Right kidney (tissue), 1 donor: ENCODE results near the gene MYADML2.

Experiments
- DNase-seq: peaks from one replicate; pipeline ENCODE4 v3.0.0-alpha.2; 2016

The MYADML2 gene

DNA sequence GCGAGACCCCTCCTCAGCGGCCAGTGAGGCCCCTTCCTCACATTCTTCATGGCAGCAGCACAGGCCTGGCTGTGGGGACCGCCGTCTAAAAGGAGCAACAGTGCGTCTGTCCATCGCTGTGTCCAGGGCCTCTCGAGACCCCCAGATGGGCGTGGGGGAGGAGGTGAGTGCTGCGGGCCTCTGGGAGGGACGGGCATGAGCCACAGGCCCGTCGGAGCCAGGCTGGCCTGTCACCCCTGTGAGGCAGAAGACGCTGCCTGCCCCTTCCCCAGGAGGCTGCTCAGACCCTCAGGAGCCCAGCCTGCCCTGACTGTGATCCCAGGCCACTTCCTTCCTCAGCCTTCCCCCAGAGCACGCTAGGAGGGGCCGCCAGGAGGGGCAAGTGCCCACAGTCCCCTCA lies 7.8 kb downstream of the MYADML2 start:
- no peak for DNase-seq

DNA sequence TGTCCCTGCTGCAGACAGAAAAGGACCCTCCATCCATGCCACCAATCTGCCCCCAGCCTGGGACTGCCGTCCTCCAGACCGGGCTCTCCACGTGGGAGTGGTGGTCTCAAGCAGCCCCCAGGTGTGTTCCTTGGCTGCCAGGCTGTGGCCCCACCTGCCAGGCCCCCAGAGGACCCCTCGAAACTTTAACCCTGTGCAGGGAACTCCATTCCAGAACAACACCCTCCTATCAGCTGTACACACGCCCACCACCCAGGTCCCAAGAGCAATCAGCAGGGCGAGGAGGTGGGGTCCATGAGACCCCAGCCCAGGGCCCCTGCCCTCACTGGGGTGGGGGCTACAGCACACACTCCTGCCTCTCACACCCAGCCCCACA lies 11.3 kb downstream of the MYADML2 start:
- DNase-seq = no peak

DNA sequence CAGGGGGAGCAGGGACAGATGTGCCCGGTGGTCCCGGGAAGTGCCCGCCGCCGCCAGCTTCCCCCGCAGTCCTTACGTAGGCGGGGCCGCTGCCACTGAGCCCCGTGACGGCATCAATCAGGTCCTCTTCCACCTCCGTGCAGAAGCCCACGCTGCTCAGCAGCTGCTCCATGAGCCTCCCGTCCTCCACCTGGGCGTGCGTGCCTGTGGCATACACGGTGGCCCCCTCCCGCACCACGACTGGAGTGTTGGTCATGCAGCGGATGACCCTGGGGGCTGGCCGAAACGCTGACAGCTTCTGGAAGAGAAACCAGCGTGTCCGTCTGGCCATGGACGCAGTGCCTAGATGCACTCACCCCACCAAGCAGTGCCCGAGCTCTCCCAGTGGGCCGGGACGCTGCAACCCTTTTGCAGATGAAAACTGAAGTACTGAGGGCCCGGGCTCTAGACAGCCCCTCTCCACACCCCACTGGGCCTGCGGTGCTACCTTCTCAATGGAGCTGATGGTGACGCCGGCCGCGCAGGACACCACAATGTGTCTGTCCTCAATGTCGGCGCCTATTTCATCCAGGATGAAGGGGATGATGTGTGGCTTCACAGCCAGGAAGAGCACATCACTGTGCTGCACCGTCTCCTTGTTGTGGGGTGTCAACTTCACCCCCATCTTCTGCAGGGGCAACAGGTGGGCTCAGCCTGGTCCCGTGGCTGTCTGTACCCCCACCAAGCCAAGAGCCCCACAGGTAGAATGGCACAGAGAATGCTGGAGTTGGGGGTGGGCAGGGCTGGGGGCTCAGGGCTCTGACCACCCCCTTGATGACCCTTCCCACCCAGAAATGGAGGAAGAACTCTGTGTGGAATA lies 12.0 kb downstream of the MYADML2 start:
- no peak for DNase-seq

DNA sequence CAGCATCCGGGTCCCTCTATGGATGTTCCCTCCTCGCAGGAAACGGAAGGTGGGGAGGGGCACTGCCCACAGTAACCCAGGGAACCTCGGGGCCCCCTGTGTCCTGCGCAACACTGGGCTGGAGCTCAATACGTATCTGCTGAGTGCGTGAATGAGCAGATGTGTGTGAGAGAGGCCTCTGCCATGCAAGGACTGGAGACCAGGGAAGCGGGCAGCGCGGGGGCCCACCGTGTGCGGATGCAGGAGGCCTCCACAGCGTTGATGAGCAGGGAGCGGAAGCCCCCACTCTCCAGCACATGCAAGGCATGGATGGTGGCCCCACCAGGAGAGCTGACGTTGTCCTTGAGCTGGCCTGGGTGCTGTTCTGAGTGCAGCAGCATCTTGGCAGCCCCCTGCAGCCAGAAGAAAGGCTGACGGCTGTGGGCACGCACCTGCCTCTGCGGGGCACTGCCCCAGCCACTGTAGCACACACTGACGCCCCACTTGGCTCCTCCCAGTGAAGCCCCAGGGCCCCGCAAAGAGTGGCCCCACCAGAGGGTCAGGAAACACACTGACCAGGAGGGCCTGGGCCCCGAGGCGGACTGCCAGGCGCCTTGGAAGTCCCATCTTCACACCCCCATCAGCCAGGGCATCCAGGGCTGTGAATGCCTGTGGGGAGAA lies 12.8 kb downstream of the MYADML2 start:
- no peak for DNase-seq

DNA sequence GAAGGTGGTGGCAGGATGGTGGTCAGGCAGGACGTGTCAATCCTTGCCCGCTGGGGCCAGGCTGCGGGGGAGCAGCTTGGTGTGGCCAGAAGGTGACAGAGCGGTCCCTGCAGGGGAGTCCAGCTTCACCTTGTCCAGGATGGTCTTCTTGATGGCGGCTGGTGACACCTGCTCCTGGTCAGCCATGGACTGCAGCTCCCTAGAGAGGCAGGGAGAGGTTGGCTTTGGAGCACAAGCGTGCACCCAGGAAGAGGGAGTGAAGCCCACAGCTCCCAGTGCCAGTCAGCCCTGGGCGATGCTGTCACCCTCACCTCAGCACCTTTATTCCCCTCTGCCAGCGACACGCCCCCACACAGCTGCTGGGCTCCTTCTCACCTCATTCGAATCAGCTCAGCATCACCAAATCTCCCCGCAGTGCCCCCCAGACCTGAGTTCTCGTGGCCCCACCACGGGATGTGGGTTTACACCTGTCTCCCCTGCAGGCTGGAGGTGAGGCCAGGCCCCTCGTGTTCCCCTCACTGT lies 13.8 kb downstream of the MYADML2 start:
- DNase-seq = no peak

DNA sequence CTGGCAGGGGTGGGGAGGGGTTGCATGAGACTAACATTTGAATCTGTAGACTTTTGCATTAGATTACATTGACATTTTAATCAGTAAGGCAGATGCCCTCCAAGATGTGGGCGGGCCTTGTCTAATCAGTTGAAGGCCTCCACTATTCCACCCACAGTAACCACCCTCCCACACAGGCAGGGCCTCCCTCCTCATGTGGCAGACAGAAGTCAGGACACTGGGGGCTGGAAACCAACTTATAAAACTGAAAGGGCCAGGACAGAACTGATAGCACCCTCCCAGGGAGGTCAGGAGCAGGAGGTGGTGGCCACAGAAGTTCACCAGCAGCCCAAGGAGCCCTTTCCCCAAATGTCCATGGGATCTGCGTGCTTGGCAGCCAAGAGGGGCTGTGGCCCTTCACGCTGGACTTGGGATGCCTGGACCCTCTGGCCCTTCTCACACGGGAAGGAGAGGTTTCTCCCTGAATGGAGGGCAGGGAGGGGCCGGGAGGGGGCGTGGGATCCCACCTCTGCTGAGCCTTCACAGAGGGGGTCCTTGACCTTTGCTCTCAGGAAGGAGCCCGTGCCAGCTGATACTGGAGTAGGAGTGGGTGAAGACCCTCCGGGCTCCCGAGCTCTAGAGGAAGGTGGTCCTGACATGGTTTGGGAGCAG lies 14.6 kb downstream of the MYADML2 start:
- DNase-seq = no peak

DNA sequence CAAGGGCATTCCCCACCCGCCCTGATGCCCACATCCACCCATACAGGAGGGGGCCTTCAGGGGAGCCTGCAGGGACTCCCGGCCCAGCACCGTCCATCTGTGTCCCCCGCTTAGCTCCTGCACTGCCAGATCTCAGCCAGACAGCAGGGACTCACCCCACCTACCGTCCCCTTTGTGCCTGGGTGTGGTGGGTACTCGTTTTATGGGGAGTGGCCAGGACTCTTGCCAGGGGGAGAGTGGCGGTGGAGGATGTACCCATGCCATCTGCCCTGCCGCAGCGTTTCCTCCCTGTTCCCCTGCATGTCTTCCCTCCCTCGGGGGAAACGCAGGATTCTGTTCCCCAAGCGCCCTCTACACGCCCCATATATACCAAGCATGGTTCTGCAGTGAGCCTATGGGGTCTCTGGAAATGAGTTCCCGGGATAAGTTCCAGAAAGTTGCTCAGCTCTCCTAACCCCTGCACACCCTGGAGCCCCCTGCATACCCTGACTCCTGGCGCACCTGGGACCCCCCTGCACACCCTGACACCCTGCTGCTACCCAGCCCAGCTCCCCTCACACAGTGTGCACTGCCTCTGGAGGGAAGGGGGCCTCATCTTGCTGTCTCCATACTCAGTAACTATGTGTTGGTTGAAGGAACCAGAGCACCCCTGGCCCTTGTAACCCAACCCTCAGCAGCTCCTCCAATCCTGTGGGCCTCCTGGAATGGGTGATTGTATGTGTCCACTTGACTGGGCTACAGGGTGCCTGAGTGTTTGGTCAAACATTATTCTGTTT lies 15.3 kb downstream of the MYADML2 start:
- no peak for DNase-seq

DNA sequence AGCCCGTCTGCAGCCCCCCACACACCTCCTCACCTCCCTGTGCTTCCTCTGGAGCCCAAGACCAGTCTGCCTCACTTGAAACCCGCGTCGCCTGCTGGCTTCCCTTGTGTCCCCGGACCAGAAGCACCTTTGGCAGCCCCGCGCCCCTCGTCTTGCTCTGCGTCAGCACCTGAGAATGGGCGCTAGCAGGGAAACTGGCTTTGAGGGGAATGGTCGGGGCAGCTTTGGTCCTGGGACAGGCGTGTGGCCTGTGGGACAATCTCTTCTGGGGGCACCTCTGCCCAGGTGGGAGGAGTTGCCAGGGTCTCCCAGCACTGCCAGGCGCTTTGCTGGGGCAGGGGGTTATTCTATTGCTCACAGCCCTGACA lies 15.9 kb downstream of the MYADML2 start:
- DNase-seq = no peak

DNA sequence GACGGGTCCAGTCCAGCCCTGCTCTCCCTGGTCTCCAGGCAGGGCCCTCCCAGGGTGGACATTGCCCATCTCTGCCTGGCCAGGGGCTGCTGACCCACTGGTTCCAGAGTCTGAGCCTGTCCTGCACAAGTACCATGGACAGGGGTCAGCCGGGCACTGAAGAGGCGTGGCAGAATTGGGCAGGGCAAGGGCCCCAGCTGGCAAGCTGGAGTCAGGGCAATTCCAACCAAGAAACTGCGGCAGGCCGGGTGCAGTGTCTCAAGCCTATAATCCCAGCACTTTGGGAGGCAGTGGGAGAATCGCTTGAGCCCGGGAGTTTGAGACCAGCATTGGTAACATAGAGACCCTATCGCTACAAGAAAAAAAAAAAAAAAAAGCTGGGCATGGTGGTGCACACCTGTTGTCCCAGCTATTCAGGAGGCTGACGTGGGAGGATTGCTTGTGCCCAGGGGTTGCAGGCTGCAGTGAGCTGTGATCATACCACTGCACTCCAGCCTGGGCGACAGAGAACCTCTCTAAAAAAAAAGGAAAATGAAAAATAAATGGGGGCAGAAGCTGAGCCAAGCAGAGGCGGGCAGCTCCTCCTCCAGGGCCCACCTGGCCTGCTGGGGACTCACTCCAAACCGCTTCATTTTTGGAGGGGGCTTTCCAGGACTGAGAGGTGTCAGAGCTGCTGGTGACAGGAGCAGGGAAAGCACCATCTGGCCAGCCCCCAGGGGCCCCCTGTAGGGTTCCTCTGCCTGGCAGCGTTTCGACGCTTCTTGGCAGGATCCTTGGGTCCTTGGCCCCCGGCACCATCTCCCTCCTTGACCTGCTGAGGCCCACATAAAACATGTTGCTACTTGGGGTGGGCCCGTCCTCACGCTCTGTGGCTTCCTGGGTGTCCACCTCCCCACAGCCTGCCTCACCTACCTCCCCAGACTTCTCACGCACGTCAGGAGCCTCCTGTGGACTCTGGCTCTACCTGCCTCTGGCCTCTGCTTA lies 16.6 kb downstream of the MYADML2 start:
- DNase-seq = no peak

DNA sequence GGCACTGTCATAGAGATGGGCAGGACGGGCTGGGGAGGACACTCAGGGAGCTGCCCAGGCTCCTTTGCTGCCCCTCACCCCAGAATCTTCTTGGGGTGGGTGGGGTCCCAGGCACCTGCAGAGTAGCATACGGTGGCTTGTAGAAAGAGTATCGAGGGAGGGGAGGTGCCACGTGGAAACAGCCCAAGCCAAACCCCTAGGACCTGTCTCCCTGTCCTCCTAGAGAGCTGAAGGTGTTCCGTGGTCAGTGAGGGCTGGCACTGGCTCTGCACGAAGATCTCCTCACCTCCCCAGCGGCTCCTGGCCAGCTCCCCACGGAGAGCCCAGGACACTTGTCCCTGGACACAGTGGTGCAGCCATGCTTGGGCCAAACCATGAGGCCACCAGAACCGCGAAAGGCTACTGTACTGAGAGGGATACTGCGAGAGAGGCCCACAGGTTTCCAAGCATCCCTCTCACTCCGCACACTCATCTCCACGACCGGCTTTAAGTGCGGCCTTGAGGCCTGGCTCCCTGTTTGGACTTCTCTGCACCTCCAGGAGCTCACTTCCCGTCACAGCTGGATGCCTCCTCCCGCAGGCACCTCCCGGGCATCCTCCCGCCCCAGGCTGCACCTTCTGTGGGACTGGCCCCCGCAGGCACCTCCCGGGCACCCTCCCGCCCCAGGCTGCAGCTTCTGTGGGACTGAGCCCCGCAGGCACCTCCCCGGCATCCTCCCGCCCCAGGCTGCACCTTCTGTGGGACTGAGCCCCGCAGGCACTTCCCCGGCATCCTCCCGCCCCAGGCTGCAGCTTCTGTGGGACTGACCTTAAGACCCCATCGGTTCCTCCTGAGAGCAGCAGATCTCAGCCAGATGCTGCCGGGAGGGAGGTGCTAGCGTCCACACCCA lies 17.5 kb downstream of the MYADML2 start:
- DNase-seq = no peak

DNA sequence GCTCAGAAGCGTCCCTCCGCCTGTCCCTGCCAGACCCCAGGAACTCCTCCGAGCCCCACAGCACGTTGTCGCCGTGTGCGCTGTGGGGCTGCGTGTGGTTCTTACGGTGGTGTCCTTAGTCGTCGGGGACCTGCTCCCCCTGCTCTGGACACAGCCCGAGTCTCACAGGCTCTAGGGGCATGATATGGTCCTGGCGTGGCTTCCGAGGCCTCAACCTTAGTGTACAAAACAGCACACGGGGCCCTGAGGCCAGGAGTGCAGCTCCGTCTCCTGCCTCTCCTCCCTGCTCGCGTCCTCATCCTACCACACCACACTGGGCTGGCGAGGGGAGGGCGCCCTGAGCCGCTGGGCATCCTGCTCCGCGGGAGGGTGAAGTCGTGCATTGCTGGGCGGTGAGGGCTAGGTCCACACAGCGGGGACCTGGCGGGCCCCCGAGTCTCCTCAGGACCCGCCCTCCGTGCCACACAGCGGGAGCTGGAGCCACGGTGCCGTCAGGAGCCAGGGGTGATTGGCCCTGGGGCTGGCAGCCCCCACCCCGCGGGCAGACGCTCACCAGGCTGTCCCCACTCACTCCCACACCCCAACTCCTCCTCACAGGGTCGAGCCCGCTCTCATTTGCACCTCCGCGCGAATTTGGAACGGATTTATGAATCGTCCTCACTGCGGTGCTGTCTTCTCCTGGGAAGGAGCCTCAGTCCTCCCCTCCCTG lies 18.3 kb downstream of the MYADML2 start:
- peak; percentile 61 for DNase-seq

DNA sequence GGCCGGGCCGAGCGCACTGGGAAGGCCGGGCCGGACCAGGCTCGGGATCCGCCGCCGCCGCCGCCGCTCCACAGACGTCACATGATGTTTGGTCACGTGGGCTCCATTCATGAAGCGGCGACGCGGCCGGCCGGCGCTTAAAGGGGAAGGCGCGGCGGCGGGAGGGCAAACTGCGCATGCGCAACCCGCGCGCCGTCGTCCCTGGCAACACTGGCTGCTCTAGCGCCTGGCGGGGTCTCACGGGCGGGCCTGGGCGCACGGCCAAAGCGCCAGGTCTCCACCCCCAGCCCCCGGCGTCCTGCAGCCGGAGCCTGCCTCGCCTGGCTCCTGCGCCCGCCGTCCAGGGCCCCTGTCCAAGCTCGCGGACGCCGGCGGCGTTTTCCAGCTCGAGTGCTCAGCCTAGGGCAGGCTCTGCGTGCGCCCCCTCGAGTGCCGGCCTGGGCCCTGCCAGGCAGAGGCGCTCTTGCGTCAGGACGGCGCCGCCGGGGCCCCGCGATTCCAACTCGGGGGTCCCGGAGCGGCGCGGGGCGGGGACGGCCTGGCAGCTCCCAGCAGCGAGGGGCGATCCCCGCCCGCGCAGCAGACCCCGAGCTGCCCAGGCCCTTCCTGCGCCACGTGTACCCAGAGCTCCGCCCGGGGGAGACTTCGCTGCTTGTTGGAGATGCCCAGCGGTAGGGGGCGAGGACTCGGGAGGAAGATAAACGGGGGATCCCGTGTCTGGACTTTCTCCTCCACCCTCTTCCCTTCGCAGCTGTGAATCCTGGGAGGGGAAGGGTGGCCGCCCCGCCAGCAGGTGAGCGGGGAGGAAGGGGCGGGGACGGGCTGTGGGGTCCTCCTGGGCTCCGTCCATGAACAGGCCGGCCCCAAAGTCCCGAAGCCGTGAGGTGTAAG lies 19.1 kb downstream of the MYADML2 start, which contains the start of gene MAFG:
Gene MAFG (minus strand): TSS at position 83 of the 891 bp plus-strand sequence. CDS start 4,550 bp downstream, outside the sequence.
- peak; percentile 98 for DNase-seq

DNA sequence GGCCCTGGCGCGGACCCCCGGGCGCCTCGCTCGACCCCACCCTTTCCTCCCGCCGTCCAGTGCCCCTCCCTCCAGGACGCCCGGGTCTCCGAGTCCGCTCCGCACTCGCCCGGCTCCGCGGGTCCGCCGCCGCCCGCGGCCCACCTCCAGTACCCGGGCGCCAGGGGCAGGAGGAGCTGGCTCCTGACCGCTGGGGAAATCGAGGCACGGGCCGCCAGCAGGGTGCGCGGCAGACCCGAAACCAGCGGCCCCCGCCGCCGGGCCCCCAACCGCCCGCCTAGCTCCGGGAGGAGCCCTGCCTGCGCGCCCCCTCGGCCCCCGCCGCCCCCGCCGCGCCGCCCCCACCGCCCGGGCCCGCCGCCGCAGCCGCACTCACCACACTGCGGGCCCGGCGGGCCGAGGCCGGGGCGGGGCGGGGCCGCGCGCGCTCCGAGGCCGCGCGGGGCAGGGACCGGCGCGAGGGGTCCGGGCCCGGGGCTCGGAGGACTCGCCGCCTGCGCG lies 19.8 kb downstream of the MYADML2 start:
- no peak for DNase-seq

DNA sequence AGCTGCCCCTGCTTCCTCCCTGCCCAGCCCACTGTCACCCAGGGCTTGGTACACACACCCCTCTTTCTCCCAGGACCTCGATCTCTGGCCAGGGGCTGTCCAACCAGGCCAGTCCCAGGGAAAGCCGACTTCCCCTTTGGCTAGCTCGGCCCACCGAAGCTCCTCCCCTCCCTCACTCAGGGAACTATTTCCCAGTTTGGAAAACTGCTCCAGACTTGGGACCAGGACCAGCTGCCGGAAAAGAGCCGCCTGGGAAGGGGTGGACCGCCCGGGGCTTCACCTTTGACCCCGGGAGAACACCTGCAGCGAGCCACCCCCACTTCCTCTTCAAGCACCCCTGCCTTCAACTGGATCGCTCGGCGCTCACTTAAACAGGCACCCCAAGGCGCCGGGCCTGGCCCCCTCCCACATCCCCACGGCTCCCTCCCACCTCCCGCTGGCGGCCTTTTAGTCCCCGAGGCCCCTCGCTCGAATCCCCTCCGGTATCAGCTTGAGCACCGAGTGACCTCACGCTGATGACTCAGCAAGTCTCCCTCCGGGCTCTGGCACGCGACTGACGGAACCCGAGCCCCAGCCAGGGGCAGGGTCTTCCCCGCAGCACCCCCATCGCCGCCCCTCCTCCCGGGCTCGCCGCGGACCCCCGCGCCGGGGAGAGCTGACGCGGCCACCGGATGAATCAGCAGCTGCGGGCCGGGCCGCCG lies 20.4 kb downstream of the MYADML2 start:
- DNase-seq = peak; percentile 54

DNA sequence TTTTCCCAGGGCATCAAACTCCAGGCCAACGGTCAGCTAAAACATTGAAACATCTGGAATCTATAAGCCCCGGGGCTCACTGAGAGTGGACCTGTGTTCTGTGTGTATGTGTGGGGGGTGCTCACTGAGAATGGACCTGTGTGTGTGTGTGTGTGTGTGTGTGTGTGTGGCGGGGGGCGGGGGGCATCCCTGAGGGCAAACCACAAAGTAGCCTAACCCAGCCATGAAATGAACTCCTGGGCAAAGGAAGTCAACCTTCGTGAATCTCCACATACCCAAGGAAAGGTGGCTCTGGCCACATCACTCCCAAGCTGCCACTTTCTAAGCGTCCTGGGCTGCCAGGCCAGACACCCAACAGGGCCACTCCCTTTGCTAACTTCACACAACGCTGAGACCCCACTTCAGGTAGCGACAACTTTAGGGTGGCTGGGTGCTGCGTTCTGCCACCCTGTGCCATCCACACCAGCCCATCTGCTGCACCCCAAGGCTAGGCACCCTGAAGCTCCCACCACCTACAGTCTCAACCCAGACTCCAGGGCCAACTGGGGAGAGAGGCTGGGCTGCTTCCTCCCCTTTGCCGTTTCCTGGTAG lies 21.1 kb downstream of the MYADML2 start:
- no peak for DNase-seq

DNA sequence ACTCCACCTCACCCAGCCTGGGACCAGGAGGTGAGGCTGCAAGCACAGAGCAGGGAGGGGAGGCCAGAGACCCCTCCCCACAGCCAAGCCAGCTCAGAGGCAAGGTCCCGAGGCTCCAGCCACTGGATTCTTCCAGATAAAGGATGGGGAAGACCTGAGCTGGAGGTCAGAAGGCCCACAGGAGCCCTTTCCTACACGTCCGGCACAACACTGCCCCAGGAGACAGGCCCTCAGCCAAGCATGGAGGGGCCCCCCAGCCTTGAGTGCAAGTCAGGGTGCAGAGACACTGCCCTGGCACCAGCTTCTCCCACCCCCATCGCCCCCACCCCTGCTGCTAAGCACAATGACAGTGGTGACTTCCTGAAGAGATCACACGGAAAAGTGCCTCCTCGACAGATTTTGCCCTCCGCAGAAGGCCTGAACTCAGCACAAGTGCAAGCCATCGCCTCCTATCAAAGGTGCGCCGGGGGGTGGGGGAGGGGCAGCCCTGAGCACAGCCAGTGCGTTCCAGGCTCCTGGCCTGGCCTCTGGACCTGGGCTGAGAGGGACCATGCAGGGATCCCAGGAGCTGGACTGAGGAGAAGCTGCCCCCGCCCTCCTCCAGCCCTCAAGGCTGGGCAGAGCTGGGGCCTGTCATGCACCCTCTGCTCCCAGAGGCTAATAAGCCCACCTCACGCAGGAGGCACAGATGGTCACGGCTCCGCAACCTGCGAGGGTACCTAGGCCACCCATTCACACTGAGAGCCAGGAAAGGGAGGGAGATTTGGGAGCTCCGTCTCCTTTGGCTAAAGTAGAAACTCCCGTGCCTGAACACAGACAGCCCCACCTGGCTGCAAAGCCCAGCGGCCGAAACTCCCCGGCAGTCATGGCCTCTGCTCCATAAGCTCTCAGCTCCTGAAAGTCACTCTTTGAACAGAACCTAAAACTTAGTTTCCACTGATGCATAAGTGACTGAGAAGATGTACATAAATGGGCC lies 22.2 kb downstream of the MYADML2 start:
- DNase-seq = no peak
